ENCODE results near the gene ADGRL2.

GRCh38 chr1:81880781-81881180 is 80.0 kb downstream of the ADGRL2 start:
- TF ChIP-seq CTCF (IDR thresholded peaks at IDR 0.05) (no peak), EZH2phosphoT487 (IDR thresholded peaks at IDR 0.05) (no peak)

Measured in neural progenitor cell (in vitro differentiated cells).